HepG2 (cell line): ENCODE measurements around the gene STARD13. TPM values are rescaled to one million over a fixed set of nuclear protein-coding genes. Genes with fewer than 3 reads are reported as not detected.

Source experiments
- ATAC-seq: fragments of 200-7000 bp; cut with Tn5 transposase; 3 replicates; pipeline ENCODE4 v1.9.1; 2020; ENCODE audit warnings: mild to moderate bottlenecking, moderate library complexity
- BruUV-seq: library from RNA; stranded (reverse); fragments of 400-500 nt; replicated peaks from 2 replicates; lab custom pipeline; 2021; lab: Mats Ljungman, UMichigan
- CTCF ChIA-PET: fragments of 300-600 bp; formaldehyde crosslinking; extraction: SDS; loops from one replicate; lab custom pipeline; 2021; ENCODE audit warnings: low total read pairs, inconsistent platforms, low intra/inter-chr PET ratio; lab: Yijun Ruan, JAX
- POLR2A ChIA-PET: fragments of 350-600 bp; sonication (Branson Sonifier 250); formaldehyde crosslinking; loops from one replicate; lab custom pipeline; 2020; ENCODE audit warnings: antibody characterized with exemption, inconsistent platforms; lab: Yijun Ruan, JAX
- DNase-seq: peaks from one replicate; pipeline ENCODE4 v3.0.0-alpha.2; 2015; ENCODE audit warnings: low spot score
- FAIRE-seq: peaks from 3 replicates; lab custom pipeline; 2011; peaks lifted over from hg19 to GRCh38; lab: Jason Lieb, UNC
- H2AFZ ChIP-seq: one replicate; pipeline ENCODE4 v1.6.1; 2011; ENCODE audit warnings: low read length, inconsistent platforms
- H3K27ac ChIP-seq: fragments of 300-600 bp; 3 replicates; pipeline ENCODE4 v1.8.0; 2011; ENCODE audit warnings: mixed run types, mild to moderate bottlenecking, mixed read lengths, low read length, inconsistent platforms; ENCODE audit not compliant: insufficient read depth; ENCODE audit errors: extremely low read length
- H3K27me3 ChIP-seq, 2 experiments: fragments of 200-600 bp in 1 of 2; 2 replicates in 1 of 2; 3 replicates in 1 of 2; pipeline versions ENCODE4 v1.6.0 to v1.8.0; 2011; ENCODE audit warnings: low read length in 2 of 2, mild to moderate bottlenecking in 2 of 2, moderate library complexity in 2 of 2, inconsistent platforms in 1 of 2; ENCODE audit not compliant: insufficient read depth in 2 of 2, control insufficient read depth in 1 of 2
- H3K36me3 ChIP-seq, 2 experiments: fragments of 200-600 bp in 1 of 2; replicated peaks in 1 of 2; 2 replicates in 1 of 2; 3 replicates in 1 of 2; pipeline versions ENCODE4 v1.5.1 to v1.8.0; 2011; ENCODE audit warnings: low read length in 2 of 2, inconsistent platforms in 1 of 2; ENCODE audit not compliant: insufficient read depth in 2 of 2, control insufficient read depth in 1 of 2
- H3K4me1 ChIP-seq: 2 replicates; pipeline ENCODE4 v1.5.1; 2012; ENCODE audit warnings: low read length, inconsistent platforms; ENCODE audit not compliant: insufficient read depth
- H3K4me2 ChIP-seq: 2 replicates; pipeline ENCODE4 v1.6.0; 2011; ENCODE audit warnings: low read depth, low read length, inconsistent platforms
- H3K4me3 ChIP-seq, 3 experiments: fragments of 200-600 bp in 1 of 3; sonication (generic), shearing (Covaris generic) in 1 of 3; replicated peaks in 1 of 3; 2 replicates each; pipeline ENCODE4 v1.5.1; 2011 to 2016; ENCODE audit warnings: low read length in 3 of 3, inconsistent platforms in 2 of 3, low read depth in 2 of 3, mild to moderate bottlenecking in 2 of 3, control low read depth in 1 of 3, mixed read lengths in 1 of 3; ENCODE audit not compliant: insufficient read depth in 1 of 3
- H3K79me2 ChIP-seq: one replicate; pipeline ENCODE4 v1.6.1; 2011; ENCODE audit warnings: low read length, inconsistent platforms; ENCODE audit not compliant: insufficient read depth
- H3K9ac ChIP-seq: 2 replicates; pipeline ENCODE4 v1.6.0; 2011; ENCODE audit warnings: mild to moderate bottlenecking, low read depth, low read length, inconsistent platforms; ENCODE audit not compliant: insufficient read depth
- H3K9me3 ChIP-seq: 2 replicates; pipeline ENCODE4 v1.5.1; 2012; ENCODE audit warnings: mild to moderate bottlenecking, low read length
- H4K20me1 ChIP-seq: 2 replicates; pipeline ENCODE4 v1.6.0; 2011; ENCODE audit warnings: inconsistent platforms, mild to moderate bottlenecking, low read length, moderate library complexity; ENCODE audit not compliant: insufficient read depth
- BRCA1 ChIP-seq: sonication (generic); formaldehyde crosslinking; IDR thresholded peaks from 2 replicates; pipeline ENCODE4 v1.4.0; 2020; ENCODE audit warnings: missing genetic modification reagents
- CEBPB ChIP-seq: IDR thresholded peaks from 2 replicates; pipeline ENCODE4 v1.6.1; 2011; ENCODE audit warnings: low read depth, low read length, improper control_type of control experiment, borderline replicate concordance
- RXRB ChIP-seq: IDR thresholded peaks from 2 replicates; pipeline ENCODE4 v1.6.1; 2016; ENCODE audit warnings: borderline replicate concordance, missing genetic modification reagents, missing compliant biosample characterization
- SETDB1 ChIP-seq: sonication (generic); formaldehyde crosslinking; IDR thresholded peaks from 2 replicates; pipeline ENCODE4 v1.5.1; 2020; ENCODE audit warnings: missing genetic modification reagents, mild to moderate bottlenecking, borderline replicate concordance
- YY1 ChIP-seq: IDR thresholded peaks from 2 replicates; pipeline ENCODE4 v1.6.1; 2011; ENCODE audit warnings: low read length, low read depth, moderate library complexity, mild to moderate bottlenecking; ENCODE audit not compliant: insufficient read depth, insufficient replicate concordance
- ZNF17 ChIP-seq: sonication (generic); formaldehyde crosslinking; IDR thresholded peaks from 2 replicates; pipeline ENCODE4 v1.5.0; 2020; ENCODE audit warnings: mild to moderate bottlenecking, missing genetic modification reagents
- ZNF367 ChIP-seq: sonication (generic); formaldehyde crosslinking; IDR thresholded peaks from 2 replicates; pipeline ENCODE4 v1.4.0; 2020; ENCODE audit warnings: missing genetic modification reagents, borderline replicate concordance
- WGBS: methylation state at CpG from one replicate; pipeline ENCODE4 v1.1.6; 2017; ENCODE audit warnings: low lambda C conversion rate; 5-methylcytosine and 5-hydroxymethylcytosine counted together
- in situ Hi-C: cut with HindIII; loops from 2 replicates; pipeline ENCODE4 v1.10.0; 2017; ENCODE audit warnings: low pct_unique_long_range_greater_than_20kb; ENCODE audit not compliant: extremely low pct_ligation_motif_present
- intact Hi-C: fragments of 100-400 bp; cut with micrococcal nuclease; formaldehyde crosslinking; loops from one replicate; pipeline ENCODE4 v1.10.0; 2022; ENCODE audit not compliant: unreplicated experiment
- polyA plus RNA-seq, 8 experiments: library from polyadenylated mRNA; depleted of rRNA in 3 of 8; stranded (reverse) in 7 of 8; unstranded in 1 of 8; fragments of >200 nt; fragmentation: Illumina TruSeq in 4 of 8; extraction: Trizol in 4 of 8; gene quantifications; 2 replicates each; pipeline versions ENCODE4 v1.2.1 to v1.2.3, GENCODE V29; 2011 to 2016; ENCODE audit warnings: low read depth in 4 of 8, missing spikeins in 1 of 8, mixed read lengths in 1 of 8; ENCODE audit not compliant: insufficient read depth in 1 of 8
- total RNA-seq, 5 experiments: library from RNA; depleted of rRNA; stranded (reverse); fragments of >200 nt; fragmentation: Illumina TruSeq; extraction: Trizol; gene quantifications; 2 replicates each; pipeline ENCODE4 v1.2.3, GENCODE V29; 2016; ENCODE audit warnings: low read depth in 1 of 5
- TF ChIP-seq, protein P1 (sequence below): sonication (generic); formaldehyde crosslinking; IDR thresholded peaks from 2 replicates; pipeline ENCODE4 v1.8.0; 2022; ENCODE audit warnings: mild to moderate bottlenecking, missing genetic modification reagents; ENCODE audit not compliant: insufficient replicate concordance
- TF ChIP-seq, protein P2 (sequence below): sonication (generic); formaldehyde crosslinking; IDR thresholded peaks from 2 replicates; pipeline ENCODE4 v1.9.0; 2021; ENCODE audit warnings: missing genetic modification reagents, borderline replicate concordance

The STARD13 gene
- total and polyA plus RNA-seq, 2 of the 13 experiments (the other 11 are each of a cell fraction or from before 2014, with no cell fraction given), result 12.8 to 14.3 TPM

DNA sequence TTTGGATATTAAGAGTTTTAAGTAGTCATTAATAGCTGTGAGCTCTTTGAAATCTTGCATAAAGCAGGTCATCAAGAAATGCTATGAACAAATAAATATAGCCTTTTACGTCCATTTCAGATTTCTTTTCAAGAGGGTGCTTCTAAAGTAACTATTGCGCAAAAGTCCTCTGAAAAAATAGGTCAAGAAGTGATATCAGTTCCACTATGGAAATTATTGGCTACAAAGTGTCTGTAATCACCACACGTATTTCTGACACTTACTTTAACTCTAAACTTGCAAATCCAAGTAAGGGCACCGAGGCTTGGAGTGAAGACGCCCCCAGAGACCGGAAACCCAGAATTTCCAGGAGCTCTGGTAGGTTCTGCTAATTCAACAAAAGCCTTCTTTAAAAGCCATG, 44.9 kb upstream of the STARD13 start:
- Histone ChIP-seq H3K4me2 (no peak overlapping the region), H2AFZ (no peak overlapping the region), H3K4me3 (no peak overlapping the region), H3K27me3 (no peaks in the 10 kb centered on the region), H3K36me3 (no peaks in the 10 kb centered on the region), H3K27ac (no peak overlapping the region), H3K9me3 (no peaks in the 10 kb centered on the region), H3K4me1 (no peaks in the 10 kb centered on the region), H3K9ac (no peak overlapping the region), H3K79me2 (no peaks in the 10 kb centered on the region), H4K20me1 (no peaks in the 10 kb centered on the region)
- ChIA-PET CTCF (no interaction called here), POLR2A (no interaction called here)
- WGBS, result 98% methylated on average over 6 of the region's 6 CpGs
- TF ChIP-seq CEBPB (peak; percentile 38; the same call in 1 of the 2 replicates), BRCA1 (CRISPR knock-in tag) (no peak)
- no peak for DNase-seq
- BruUV-seq, result no TSS peak
- in situ Hi-C loops, result no loop called here
- intact Hi-C loops, result no loop called here
- no peak for FAIRE-seq
- no peak for ATAC-seq

DNA sequence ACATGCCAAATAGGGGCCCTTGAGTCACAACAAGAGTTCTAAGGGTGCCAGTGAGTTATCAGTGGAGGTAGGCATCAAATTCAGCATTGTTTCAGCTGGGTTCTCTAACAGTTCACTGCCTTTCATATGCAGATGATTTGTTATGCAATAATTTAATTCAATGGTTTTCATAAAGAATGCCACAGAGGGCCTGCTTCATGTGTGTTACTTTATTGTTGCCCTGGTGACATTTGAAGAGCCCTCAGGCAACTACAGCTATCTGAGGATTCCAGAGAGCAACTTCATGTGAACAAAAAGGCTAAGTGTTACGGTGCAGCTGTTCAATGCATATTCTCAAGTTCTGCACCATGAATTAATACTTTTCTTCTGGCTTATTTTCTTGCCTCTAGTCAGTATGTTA, 43.1 kb upstream of the STARD13 start:
- H3K4me3 ChIP-seq, result no peak overlapping the region
- H3K79me2 ChIP-seq, result no peaks in the 10 kb centered on the region
- TF ChIP-seq, protein P1, sequence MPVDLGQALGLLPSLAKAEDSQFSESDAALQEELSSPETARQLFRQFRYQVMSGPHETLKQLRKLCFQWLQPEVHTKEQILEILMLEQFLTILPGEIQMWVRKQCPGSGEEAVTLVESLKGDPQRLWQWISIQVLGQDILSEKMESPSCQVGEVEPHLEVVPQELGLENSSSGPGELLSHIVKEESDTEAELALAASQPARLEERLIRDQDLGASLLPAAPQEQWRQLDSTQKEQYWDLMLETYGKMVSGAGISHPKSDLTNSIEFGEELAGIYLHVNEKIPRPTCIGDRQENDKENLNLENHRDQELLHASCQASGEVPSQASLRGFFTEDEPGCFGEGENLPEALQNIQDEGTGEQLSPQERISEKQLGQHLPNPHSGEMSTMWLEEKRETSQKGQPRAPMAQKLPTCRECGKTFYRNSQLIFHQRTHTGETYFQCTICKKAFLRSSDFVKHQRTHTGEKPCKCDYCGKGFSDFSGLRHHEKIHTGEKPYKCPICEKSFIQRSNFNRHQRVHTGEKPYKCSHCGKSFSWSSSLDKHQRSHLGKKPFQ, result no peak
- TF ChIP-seq, protein P2, sequence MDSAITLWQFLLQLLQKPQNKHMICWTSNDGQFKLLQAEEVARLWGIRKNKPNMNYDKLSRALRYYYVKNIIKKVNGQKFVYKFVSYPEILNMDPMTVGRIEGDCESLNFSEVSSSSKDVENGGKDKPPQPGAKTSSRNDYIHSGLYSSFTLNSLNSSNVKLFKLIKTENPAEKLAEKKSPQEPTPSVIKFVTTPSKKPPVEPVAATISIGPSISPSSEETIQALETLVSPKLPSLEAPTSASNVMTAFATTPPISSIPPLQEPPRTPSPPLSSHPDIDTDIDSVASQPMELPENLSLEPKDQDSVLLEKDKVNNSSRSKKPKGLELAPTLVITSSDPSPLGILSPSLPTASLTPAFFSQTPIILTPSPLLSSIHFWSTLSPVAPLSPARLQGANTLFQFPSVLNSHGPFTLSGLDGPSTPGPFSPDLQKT (CRISPR knock-in tag), result no peak
- no peak for TF ChIP-seq ZNF367
- no peak for TF ChIP-seq RXRB (CRISPR knock-in tag)
- no peak for TF ChIP-seq YY1
- TF ChIP-seq ZNF17 (CRISPR knock-in tag), result no peak
- no peak for TF ChIP-seq SETDB1
- no peaks in the 10 kb centered on the region for H3K9me3 ChIP-seq
- H3K27me3 ChIP-seq, result no peaks in the 10 kb centered on the region
- ChIA-PET POLR2A (interaction anchor here (0.9 kb wide), 1 partner anchor 43 kb away, joined by 3 read pairs; the partner anchor contains the start of gene STARD13), CTCF (no interaction called here)
- DNase-seq, result no peak
- no peaks in the 10 kb centered on the region for H3K36me3 ChIP-seq
- H3K9ac ChIP-seq, result no peak overlapping the region
- intact Hi-C loops (no loop called here), in situ Hi-C loops (no loop called here)
- no peak for ATAC-seq
- no peak overlapping the region for H2AFZ ChIP-seq
- no peak overlapping the region for H3K27ac ChIP-seq
- no peaks in the 10 kb centered on the region for H3K4me1 ChIP-seq
- WGBS, result 100% methylated on average over 1 of the region's 1 CpG
- H3K4me2 ChIP-seq, result no peak overlapping the region
- H4K20me1 ChIP-seq, result no peaks in the 10 kb centered on the region
- BruUV-seq, result no TSS peak
- FAIRE-seq, result no peak
